IgD-negative memory B cell (primary cell): ENCODE data around the gene CYP2E1. TPM values are rescaled to one million over a fixed set of nuclear protein-coding genes. Genes with fewer than 3 reads are reported as not detected.
"Not testable (repeated sequence)": the region's sequence is repeated elsewhere in the genome, so short reads cannot be mapped to it uniquely, and the experiment has no call there.

Source experiments
- H3K27ac Mint-ChIP-seq, 3 donors: one replicate each; pipeline ENCODE4 v1.8.0; 2020 to 2022; ENCODE audit warnings: mild to moderate bottlenecking in 3 of 3, mixed read lengths in 3 of 3, moderate library complexity in 1 of 3
- H3K27me3 Mint-ChIP-seq: one replicate; pipeline ENCODE4 v1.8.0; 2021; ENCODE audit warnings: mixed read lengths
- H3K36me3 Mint-ChIP-seq: one replicate; pipeline ENCODE4 v1.8.0; 2020; ENCODE audit warnings: mild to moderate bottlenecking, mixed read lengths
- H3K4me1 Mint-ChIP-seq, 3 donors: one replicate each; pipeline ENCODE4 v1.8.0; 2020 to 2022; ENCODE audit warnings: mixed read lengths in 3 of 3, mild to moderate bottlenecking in 1 of 3
- H3K4me3 Mint-ChIP-seq, 4 donors: one replicate each; pipeline ENCODE4 v1.8.0; 2020 to 2022; ENCODE audit warnings: mild to moderate bottlenecking in 4 of 4, mixed read lengths in 4 of 4, moderate library complexity in 3 of 4
- H3K9me3 Mint-ChIP-seq, 3 donors: one replicate each; pipeline ENCODE4 v1.8.0; 2020 to 2021; ENCODE audit warnings: mixed read lengths in 3 of 3, mild to moderate bottlenecking in 1 of 3
- polyA plus RNA-seq: library from polyadenylated mRNA; unstranded; fragments of 300-500 nt; fragmentation: Illumina TruSeq; gene quantifications from one replicate; pipeline ENCODE4 v1.2.3, GENCODE V29; 2021

The CYP2E1 gene
- not detected for polyA plus RNA-seq

GRCh38 chr10:133526957-133527588 is at the start of gene CYP2E1:
CYP2E1 (plus strand) TSS chr10:133527363; CDS start chr10:133527396, 33 bp downstream.
- H3K4me3 Mint-ChIP-seq: peak within 1 kb of the TSS in 1 of 4 donors; percentile 55
- peaks cover 55% of the 10 kb centered on the region for H3K27me3 Mint-ChIP-seq
- peaks cover 0 to 15% (median 10%) of the 10 kb centered on the region in 3 donors for H3K4me1 Mint-ChIP-seq
- H3K9me3 Mint-ChIP-seq: peaks cover 4 to 13% (median 10%) of the 10 kb centered on the region in 3 donors
- H3K27ac Mint-ChIP-seq: peak within 1 kb of the TSS in 2 of 3 donors; percentile 31 to 47
- H3K36me3 Mint-ChIP-seq: no peaks in the 10 kb centered on the region

GRCh38 chr10:133481086-133481643 is 46.0 kb upstream of the CYP2E1 start:
- H3K27ac Mint-ChIP-seq: no peak overlapping the region
- no peak overlapping the region for H3K4me3 Mint-ChIP-seq
- H3K9me3 Mint-ChIP-seq: peaks cover 10 to 35% (median 18%) of the 10 kb centered on the region in 3 donors
- H3K27me3 Mint-ChIP-seq: peaks cover 7% of the 10 kb centered on the region
- H3K36me3 Mint-ChIP-seq: peaks cover 1% of the 10 kb centered on the region
- H3K4me1 Mint-ChIP-seq: no peaks in the 10 kb centered on the region

GRCh38 chr10:133481657-133482056 is 45.5 kb upstream of the CYP2E1 start:
- Mint-ChIP-seq H3K36me3 (peaks cover 3% of the 10 kb centered on the region), H3K4me1 (no peaks in the 10 kb centered on the region), H3K4me3 (no peak overlapping the region), H3K27ac (no peak overlapping the region), H3K9me3 (peaks cover 10 to 40% (median 20%) of the 10 kb centered on the region in 3 donors), H3K27me3 (peaks cover 7% of the 10 kb centered on the region)

- H3K9me3 Mint-ChIP-seq: peaks cover 10 to 45% (median 28%) of the 10 kb centered on the region in 3 donors
- H3K27me3 Mint-ChIP-seq: peaks cover 6% of the 10 kb centered on the region
- no peaks in the 10 kb centered on the region for H3K4me1 Mint-ChIP-seq
- no peak overlapping the region for H3K27ac Mint-ChIP-seq
- peak overlapping the region in 2 of 4 donors; percentile 26 to 47 for H3K4me3 Mint-ChIP-seq
- H3K36me3 Mint-ChIP-seq: peaks cover 3% of the 10 kb centered on the region
These were observed 42.3 kb upstream of the CYP2E1 start for GRCh38 chr10:133484818-133485217.

- Mint-ChIP-seq H3K36me3 (peaks cover 6% of the 10 kb centered on the region), H3K4me3 (peak overlapping the region in 1 of 4 donors; percentile 60), H3K9me3 (peaks cover 10 to 48% (median 28%) of the 10 kb centered on the region in 3 donors), H3K27me3 (peaks cover 3% of the 10 kb centered on the region), H3K4me1 (no peaks in the 10 kb centered on the region), H3K27ac (peak overlapping the region in 1 of 3 donors; percentile 10)
These were observed 40.1 kb upstream of the CYP2E1 start for GRCh38 chr10:133487085-133487484.

- H3K27me3 Mint-ChIP-seq: peaks cover 3% of the 10 kb centered on the region
- H3K36me3 Mint-ChIP-seq: peaks cover 6% of the 10 kb centered on the region
- no peak overlapping the region for H3K4me3 Mint-ChIP-seq
- H3K27ac Mint-ChIP-seq: no peak overlapping the region
- H3K9me3 Mint-ChIP-seq: peaks cover 3 to 37% (median 20%) of the 10 kb centered on the region in 3 donors
- no peaks in the 10 kb centered on the region for H3K4me1 Mint-ChIP-seq
These were observed 38.8 kb upstream of the CYP2E1 start for GRCh38 chr10:133488354-133488753.

- Mint-ChIP-seq H3K4me3 (no peak overlapping the region), H3K36me3 (peaks cover 6% of the 10 kb centered on the region), H3K9me3 (peaks cover under 1 to 23% (median 15%) of the 10 kb centered on the region in 3 donors), H3K4me1 (no peaks in the 10 kb centered on the region), H3K27me3 (peaks cover 3% of the 10 kb centered on the region), H3K27ac (no peak overlapping the region)
These were observed 37.2 kb upstream of the CYP2E1 start for GRCh38 chr10:133489816-133490588.

- H3K27ac Mint-ChIP-seq, H3K36me3 Mint-ChIP-seq, H3K4me3 Mint-ChIP-seq, H3K27me3 Mint-ChIP-seq, H3K4me1 Mint-ChIP-seq: not testable (repeated sequence)
- H3K9me3 Mint-ChIP-seq: peaks cover 2 to 11% (median 3%) of the 10 kb centered on the region in 3 donors
These were observed 33.6 kb upstream of the CYP2E1 start for GRCh38 chr10:133493562-133493961.

GRCh38 chr10:133497363-133497762 is 29.8 kb upstream of the CYP2E1 start:
- H3K36me3 Mint-ChIP-seq, H3K4me1 Mint-ChIP-seq, H3K4me3 Mint-ChIP-seq, H3K27me3 Mint-ChIP-seq, H3K27ac Mint-ChIP-seq: not testable (repeated sequence)
- peaks cover 3 to 16% (median 7%) of the 10 kb centered on the region in 3 donors for H3K9me3 Mint-ChIP-seq

GRCh38 chr10:133499176-133499575 is 28.0 kb upstream of the CYP2E1 start:
- not testable (repeated sequence) for H3K4me1 Mint-ChIP-seq, H3K36me3 Mint-ChIP-seq, H3K27me3 Mint-ChIP-seq
- H3K4me3 Mint-ChIP-seq: peak overlapping the region in 1 of 4 donors; percentile 33
- H3K9me3 Mint-ChIP-seq: peaks cover 3 to 16% (median 7%) of the 10 kb centered on the region in 3 donors
- H3K27ac Mint-ChIP-seq: peak overlapping the region in 1 of 3 donors; percentile 19

GRCh38 chr10:133500897-133501296 is 26.3 kb upstream of the CYP2E1 start:
- not testable (repeated sequence) for H3K4me1 Mint-ChIP-seq, H3K27me3 Mint-ChIP-seq, H3K4me3 Mint-ChIP-seq, H3K27ac Mint-ChIP-seq, H3K36me3 Mint-ChIP-seq
- H3K9me3 Mint-ChIP-seq: peaks cover 3 to 16% (median 7%) of the 10 kb centered on the region in 3 donors

GRCh38 chr10:133509700-133510099 is 17.5 kb upstream of the CYP2E1 start:
- Mint-ChIP-seq H3K9me3 (peaks cover 12 to 20% (median 12%) of the 10 kb centered on the region in 3 donors), H3K4me1 (no peaks in the 10 kb centered on the region), H3K36me3 (peaks cover 4% of the 10 kb centered on the region), H3K4me3 (no peak overlapping the region), H3K27me3 (peaks cover 31% of the 10 kb centered on the region), H3K27ac (peak overlapping the region in 1 of 3 donors; percentile 50)

- Mint-ChIP-seq H3K27me3 (peaks cover 31% of the 10 kb centered on the region), H3K4me1 (no peaks in the 10 kb centered on the region), H3K27ac (no peak overlapping the region), H3K9me3 (peaks cover 12 to 20% (median 12%) of the 10 kb centered on the region in 3 donors), H3K4me3 (no peak overlapping the region), H3K36me3 (peaks cover 2% of the 10 kb centered on the region)
These were observed 15.8 kb upstream of the CYP2E1 start for GRCh38 chr10:133511408-133511807.

- Mint-ChIP-seq H3K27ac (no peak overlapping the region), H3K9me3 (peaks cover 12 to 20% (median 12%) of the 10 kb centered on the region in 3 donors), H3K36me3 (peaks cover 3% of the 10 kb centered on the region), H3K4me1 (no peaks in the 10 kb centered on the region), H3K4me3 (no peak overlapping the region), H3K27me3 (peaks cover 32% of the 10 kb centered on the region)
These were observed 15.1 kb upstream of the CYP2E1 start for GRCh38 chr10:133511907-133512528.

GRCh38 chr10:133515471-133515870 is 11.7 kb upstream of the CYP2E1 start:
- Mint-ChIP-seq H3K36me3 (peaks cover 3% of the 10 kb centered on the region), H3K4me3 (no peak overlapping the region), H3K9me3 (peaks cover 0 to 9% (median 0%) of the 10 kb centered on the region in 3 donors), H3K4me1 (peaks cover 1 to 5% (median 4%) of the 10 kb centered on the region in 3 donors), H3K27ac (no peak overlapping the region), H3K27me3 (peaks cover 13% of the 10 kb centered on the region)
